Measurements from ENCODE around the gene RAB40B. TPM values are rescaled to one million over a fixed set of nuclear protein-coding genes. Genes with fewer than 3 reads are reported as not detected.

Gene RAB40B
- total RNA-seq, 4 donors from 2014 or later, result 10.4 to 25.5 (median 19.2) TPM

DNA sequence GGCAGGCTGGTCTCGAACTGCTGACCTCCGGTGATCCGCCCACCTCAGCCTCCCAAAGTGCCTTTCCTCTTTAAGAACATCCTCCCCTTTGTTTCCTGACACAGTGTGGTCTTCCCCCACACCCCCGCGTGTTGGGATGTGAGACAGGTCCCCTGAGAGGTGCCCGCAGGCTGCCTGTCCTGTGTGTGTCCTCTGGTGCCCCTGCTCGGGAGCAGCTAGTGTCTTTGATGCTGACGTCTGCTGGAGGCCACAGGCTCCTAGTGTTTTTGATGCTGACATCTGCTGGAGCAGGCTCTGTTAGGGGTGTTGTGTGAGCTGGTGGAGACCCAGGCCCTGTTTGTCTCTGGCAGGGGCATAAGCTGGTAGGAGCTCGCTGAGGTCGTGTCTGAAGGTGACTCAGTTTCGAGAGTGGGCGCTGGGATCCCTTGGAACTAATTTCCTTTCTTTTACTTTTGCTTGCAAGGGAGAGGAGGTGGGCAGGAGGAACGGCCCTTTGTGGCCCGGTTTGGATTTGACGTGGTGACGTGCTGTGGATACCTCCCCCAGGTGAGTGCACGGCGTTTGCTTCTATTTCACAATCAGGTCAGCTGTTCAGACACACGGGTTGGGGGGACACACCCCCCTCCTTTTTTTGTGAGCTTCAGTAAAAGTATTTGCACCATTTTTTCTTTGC, 24.0 kb upstream of the RAB40B start:
- no peaks in the 10 kb centered on the region for H3K27me3 ChIP-seq
- 85 to 89% methylated on average over 10 of the region's 19 CpGs for WGBS, 2 donors (ENCODE audit: low coverage in 1 of 2)
- H3K27ac ChIP-seq, result no peak overlapping the region
- no peak for ATAC-seq
- no peaks in the 10 kb centered on the region for H3K9me3 ChIP-seq
- H3K4me3 ChIP-seq, result no peak overlapping the region
- H3K36me3 ChIP-seq, result peaks cover 0 to 90% of the 10 kb centered on the region in 2 donors
- TF ChIP-seq EP300 (IDR thresholded peaks at IDR 0.05) (no peak), POLR2AphosphoS5 (IDR thresholded peaks at IDR 0.05) (no peak), POLR2A (IDR thresholded peaks at IDR 0.05) (no peak)
- TF ChIP-seq, protein P1, sequence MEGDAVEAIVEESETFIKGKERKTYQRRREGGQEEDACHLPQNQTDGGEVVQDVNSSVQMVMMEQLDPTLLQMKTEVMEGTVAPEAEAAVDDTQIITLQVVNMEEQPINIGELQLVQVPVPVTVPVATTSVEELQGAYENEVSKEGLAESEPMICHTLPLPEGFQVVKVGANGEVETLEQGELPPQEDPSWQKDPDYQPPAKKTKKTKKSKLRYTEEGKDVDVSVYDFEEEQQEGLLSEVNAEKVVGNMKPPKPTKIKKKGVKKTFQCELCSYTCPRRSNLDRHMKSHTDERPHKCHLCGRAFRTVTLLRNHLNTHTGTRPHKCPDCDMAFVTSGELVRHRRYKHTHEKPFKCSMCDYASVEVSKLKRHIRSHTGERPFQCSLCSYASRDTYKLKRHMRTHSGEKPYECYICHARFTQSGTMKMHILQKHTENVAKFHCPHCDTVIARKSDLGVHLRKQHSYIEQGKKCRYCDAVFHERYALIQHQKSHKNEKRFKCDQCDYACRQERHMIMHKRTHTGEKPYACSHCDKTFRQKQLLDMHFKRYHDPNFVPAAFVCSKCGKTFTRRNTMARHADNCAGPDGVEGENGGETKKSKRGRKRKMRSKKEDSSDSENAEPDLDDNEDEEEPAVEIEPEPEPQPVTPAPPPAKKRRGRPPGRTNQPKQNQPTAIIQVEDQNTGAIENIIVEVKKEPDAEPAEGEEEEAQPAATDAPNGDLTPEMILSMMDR (IDR thresholded peaks at IDR 0.05), result no peak
- H3K4me1 ChIP-seq, result peaks cover 0 to 10% (median 5%) of the 10 kb centered on the region in 3 donors

DNA sequence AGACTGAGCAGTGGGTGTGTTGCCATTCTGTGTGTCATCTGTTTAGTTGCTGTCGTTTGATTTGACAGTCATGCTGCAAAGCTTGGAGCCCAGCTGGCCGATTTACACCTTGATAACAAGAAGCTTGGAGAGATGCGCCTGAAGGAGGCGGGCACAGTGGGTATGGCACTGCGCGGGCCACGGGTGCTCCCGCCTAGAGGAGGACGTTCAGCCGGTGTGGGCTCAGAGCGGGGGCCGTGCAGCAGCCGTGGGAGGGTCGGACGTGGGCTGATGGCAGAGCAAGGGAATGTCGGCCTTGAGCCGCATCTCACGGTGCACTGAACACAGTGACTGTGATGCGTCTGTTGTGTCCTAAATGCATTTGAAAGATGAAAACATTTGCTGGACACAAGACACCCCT, 21.7 kb upstream of the RAB40B start:
- Histone ChIP-seq H3K4me1 (peaks cover 0 to 23% (median 13%) of the 10 kb centered on the region in 3 donors), H3K27me3 (no peaks in the 10 kb centered on the region), H3K4me3 (no peak overlapping the region), H3K27ac (no peak overlapping the region), H3K36me3 (peaks cover 0 to 67% of the 10 kb centered on the region in 2 donors), H3K9me3 (no peaks in the 10 kb centered on the region)
- 81 to 83% methylated on average over 4 to 5 of the region's 19 CpGs for WGBS, 2 donors (ENCODE audit: low coverage in 1 of 2)
- TF ChIP-seq POLR2A (IDR thresholded peaks at IDR 0.05) (no peak), POLR2AphosphoS5 (IDR thresholded peaks at IDR 0.05) (no peak), EP300 (IDR thresholded peaks at IDR 0.05) (no peak)
- TF ChIP-seq, protein P1 (IDR thresholded peaks at IDR 0.05), result no peak
- ATAC-seq, result no peak

DNA sequence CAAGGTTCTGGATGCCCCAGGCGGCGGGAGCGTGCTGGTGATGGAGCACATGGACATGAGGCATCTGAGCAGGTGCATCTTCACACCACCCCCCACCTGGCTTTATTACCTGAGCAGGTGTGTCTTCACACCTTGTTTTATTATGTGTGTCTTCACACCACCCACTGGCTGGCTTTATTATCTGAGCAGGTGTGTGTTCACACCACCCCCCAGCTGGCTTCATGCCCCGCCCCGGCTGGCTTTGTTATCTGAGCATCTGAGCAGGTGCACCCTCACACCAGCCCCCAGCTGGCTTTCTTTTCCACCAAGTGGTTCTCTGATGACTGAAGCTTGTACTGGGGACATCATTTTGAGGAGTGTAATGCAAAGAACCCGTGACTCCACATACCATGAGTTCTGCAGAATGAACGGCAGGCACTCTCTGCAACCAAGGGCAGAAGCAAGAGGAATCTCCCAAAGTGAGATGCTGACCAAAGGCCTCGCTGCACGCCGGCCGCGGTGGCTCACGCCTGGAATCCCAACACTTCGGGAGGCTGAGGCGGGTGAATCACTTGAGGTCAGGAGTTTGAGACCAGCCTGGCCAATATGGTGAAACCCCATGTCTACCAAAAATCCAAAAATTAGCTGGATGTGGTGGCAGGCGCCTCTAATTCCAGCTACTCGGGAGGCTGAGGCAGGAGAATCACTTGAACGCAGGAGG, 20.6 kb upstream of the RAB40B start:
- no peak for TF ChIP-seq POLR2AphosphoS5 (IDR thresholded peaks at IDR 0.05)
- TF ChIP-seq, protein P1 (IDR thresholded peaks at IDR 0.05), result no peak
- TF ChIP-seq EP300 (IDR thresholded peaks at IDR 0.05), result no peak
- TF ChIP-seq POLR2A (IDR thresholded peaks at IDR 0.05), result no peak
- 82 to 92% methylated on average over 5 to 12 of the region's 18 CpGs for WGBS, 2 donors (ENCODE audit: low coverage in 1 of 2)
- ATAC-seq, result no peak
- H3K36me3 ChIP-seq, result peaks cover 0 to 57% of the 10 kb centered on the region in 2 donors
- no peaks in the 10 kb centered on the region for H3K27me3 ChIP-seq
- H3K9me3 ChIP-seq, result no peaks in the 10 kb centered on the region
- H3K4me3 ChIP-seq, result no peak overlapping the region
- peaks cover 0 to 23% (median 13%) of the 10 kb centered on the region in 3 donors for H3K4me1 ChIP-seq
- H3K27ac ChIP-seq, result no peak overlapping the region

DNA sequence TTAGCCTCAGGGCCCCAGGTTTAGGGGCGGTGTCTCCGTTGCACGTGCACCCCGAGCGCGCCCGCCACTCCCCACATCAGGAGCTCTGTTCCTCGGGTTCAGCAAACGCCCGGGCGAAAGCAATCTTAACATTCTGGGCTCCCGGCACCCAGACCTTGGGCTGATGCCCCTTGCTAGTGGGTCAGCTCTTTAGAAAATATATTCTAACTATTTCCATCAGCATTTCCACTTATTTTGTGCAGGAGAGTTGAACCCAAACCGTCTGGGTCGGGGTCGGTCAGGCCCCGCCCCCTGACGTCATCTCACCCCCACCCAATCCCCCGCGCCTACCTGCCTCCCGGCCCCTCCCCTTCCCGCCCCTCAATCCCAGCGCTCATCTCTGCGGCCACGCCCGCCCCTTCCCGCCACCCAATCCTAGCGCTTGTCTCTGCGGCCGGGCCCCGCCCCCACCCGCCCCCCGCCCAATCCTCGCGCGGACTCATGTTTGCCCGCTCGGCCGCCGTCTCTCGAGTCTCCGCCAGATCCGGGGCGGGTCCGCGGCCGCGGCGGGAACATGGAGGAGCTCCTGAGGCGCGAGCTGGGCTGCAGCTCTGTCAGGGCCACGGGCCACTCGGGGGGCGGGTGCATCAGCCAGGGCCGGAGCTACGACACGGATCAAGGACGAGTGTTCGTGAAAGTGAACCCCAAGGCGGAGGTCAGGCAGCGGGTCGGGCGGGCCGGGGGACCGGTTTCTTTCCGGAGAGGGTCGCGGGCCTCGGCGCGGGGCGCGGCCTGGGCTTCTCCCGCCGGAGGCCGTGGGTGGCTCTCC, 17.9 kb upstream of the RAB40B start, which contains the start of gene FN3KRP:
FN3KRP (plus strand) TSS at position 504 of the 808 bp plus-strand sequence; CDS start at position 554, 50 bp downstream.
- peak in 1 of 2 donors; percentile 38 for TF ChIP-seq POLR2A (IDR thresholded peaks at IDR 0.05)
- TF ChIP-seq, protein P1 (IDR thresholded peaks at IDR 0.05), result no peak
- TF ChIP-seq EP300 (IDR thresholded peaks at IDR 0.05), result no peak
- TF ChIP-seq POLR2AphosphoS5 (IDR thresholded peaks at IDR 0.05), result peak; percentile 53
- peak within 1 kb of the TSS; percentile 5 to 83 (median 80) for H3K27ac ChIP-seq
- no peaks in the 10 kb centered on the region for H3K27me3 ChIP-seq
- peak; percentile 96 for ATAC-seq
- peaks cover 0 to 23% (median 13%) of the 10 kb centered on the region in 3 donors for H3K4me1 ChIP-seq
- peak within 1 kb of the TSS; percentile 50 to 94 for H3K4me3 ChIP-seq
- WGBS, 2 donors (ENCODE audit: low coverage in 1 of 2), result 0% methylated on average over 1 of the region's 75 CpGs; no CpG with 5 or more reads in 1 of the 2 donors
- H3K9me3 ChIP-seq, result no peaks in the 10 kb centered on the region
- peaks cover 0 to 29% of the 10 kb centered on the region in 2 donors for H3K36me3 ChIP-seq
